NCI-H146 (cell line): ENCODE results near the gene BAHCC1.

Experiments used
- DNase-seq: peaks from one replicate; lab custom pipeline; 2025; lab: John Stamatoyannopoulos, UW

BAHCC1 gene

GRCh38 chr17:81427173-81428120, 32.2 kb downstream of the BAHCC1 start:
- DNase-seq: no peak

GRCh38 chr17:81428121-81428515, 32.9 kb downstream of the BAHCC1 start:
- no peak for DNase-seq

GRCh38 chr17:81428516-81428915, 33.3 kb downstream of the BAHCC1 start:
- no peak for DNase-seq

- no peak for DNase-seq
These were observed 33.9 kb downstream of the BAHCC1 start for GRCh38 chr17:81428948-81429774.

- no peak for DNase-seq
These were observed 34.7 kb downstream of the BAHCC1 start for GRCh38 chr17:81429821-81430551.

- no peak for DNase-seq
These were observed 36.6 kb downstream of the BAHCC1 start for GRCh38 chr17:81431545-81432482.

GRCh38 chr17:81432941-81433340, 37.7 kb downstream of the BAHCC1 start:
- DNase-seq: no peak

GRCh38 chr17:81433656-81434055, 38.4 kb downstream of the BAHCC1 start:
- no peak for DNase-seq

- no peak for DNase-seq
These were observed 38.8 kb downstream of the BAHCC1 start for GRCh38 chr17:81434072-81434471.

- DNase-seq: no peak
These were observed 39.6 kb downstream of the BAHCC1 start for GRCh38 chr17:81434681-81435417.

- DNase-seq: no peak
These were observed 40.5 kb downstream of the BAHCC1 start for GRCh38 chr17:81435652-81436293.

GRCh38 chr17:81436294-81436849, 41.1 kb downstream of the BAHCC1 start:
- DNase-seq: no peak

- DNase-seq: no peak
These were observed 42.0 kb downstream of the BAHCC1 start for GRCh38 chr17:81437191-81437651.

GRCh38 chr17:81438007-81438659, 42.9 kb downstream of the BAHCC1 start:
- DNase-seq: no peak

GRCh38 chr17:81438688-81439087, 43.4 kb downstream of the BAHCC1 start:
- no peak for DNase-seq

GRCh38 chr17:81440051-81440471, 44.8 kb downstream of the BAHCC1 start:
- DNase-seq: no peak

GRCh38 chr17:81440511-81441244, 45.4 kb downstream of the BAHCC1 start:
- DNase-seq: peak; percentile 35

- no peak for DNase-seq
These were observed 47.5 kb downstream of the BAHCC1 start for GRCh38 chr17:81442791-81443190.
